ENCODE results near the gene IGSF9B.

DNA sequence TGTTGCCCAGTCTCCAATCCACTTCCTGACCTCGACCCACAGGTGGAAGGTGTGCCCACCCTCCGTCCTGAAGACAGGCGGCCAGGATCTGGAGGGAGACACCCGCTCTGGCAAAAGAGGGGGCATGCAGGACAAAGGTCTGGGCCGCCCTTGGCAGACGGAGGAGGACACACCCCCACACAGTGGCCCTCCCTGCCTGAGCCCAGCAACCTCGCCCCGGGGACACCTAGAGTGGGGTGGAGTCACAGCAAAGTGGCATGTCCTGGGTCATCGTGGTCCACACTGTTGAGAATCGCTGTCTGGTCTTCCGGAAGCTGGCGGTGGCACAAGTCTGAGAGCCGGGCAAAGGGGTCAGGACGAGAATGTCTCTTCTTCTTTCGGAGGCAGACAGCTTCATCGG lies 47.9 kb downstream of the IGSF9B start:
- TF ChIP-seq, protein P1, sequence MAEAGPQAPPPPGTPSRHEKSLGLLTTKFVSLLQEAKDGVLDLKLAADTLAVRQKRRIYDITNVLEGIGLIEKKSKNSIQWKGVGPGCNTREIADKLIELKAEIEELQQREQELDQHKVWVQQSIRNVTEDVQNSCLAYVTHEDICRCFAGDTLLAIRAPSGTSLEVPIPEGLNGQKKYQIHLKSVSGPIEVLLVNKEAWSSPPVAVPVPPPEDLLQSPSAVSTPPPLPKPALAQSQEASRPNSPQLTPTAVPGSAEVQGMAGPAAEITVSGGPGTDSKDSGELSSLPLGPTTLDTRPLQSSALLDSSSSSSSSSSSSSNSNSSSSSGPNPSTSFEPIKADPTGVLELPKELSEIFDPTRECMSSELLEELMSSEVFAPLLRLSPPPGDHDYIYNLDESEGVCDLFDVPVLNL (IDR thresholded peaks at IDR 0.05; ENCODE audit: low read depth, low read length) = no peak
- TF ChIP-seq FOS (IDR thresholded peaks at IDR 0.05; ENCODE audit: borderline replicate concordance, extremely low read depth, insufficient read length) = no peak
- TF ChIP-seq, protein P2, sequence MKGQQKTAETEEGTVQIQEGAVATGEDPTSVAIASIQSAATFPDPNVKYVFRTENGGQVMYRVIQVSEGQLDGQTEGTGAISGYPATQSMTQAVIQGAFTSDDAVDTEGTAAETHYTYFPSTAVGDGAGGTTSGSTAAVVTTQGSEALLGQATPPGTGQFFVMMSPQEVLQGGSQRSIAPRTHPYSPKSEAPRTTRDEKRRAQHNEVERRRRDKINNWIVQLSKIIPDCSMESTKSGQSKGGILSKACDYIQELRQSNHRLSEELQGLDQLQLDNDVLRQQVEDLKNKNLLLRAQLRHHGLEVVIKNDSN (IDR thresholded peaks at IDR 0.05; ENCODE audit: borderline replicate concordance, extremely low read length, insufficient read depth, low read depth, low read length) = no peak
- no peak for TF ChIP-seq MTA2 (IDR thresholded peaks at IDR 0.05; ENCODE audit: low read depth)
- no peak for TF ChIP-seq HCFC1 (IDR thresholded peaks at IDR 0.05; ENCODE audit: low read length)
- TF ChIP-seq, protein P3, sequence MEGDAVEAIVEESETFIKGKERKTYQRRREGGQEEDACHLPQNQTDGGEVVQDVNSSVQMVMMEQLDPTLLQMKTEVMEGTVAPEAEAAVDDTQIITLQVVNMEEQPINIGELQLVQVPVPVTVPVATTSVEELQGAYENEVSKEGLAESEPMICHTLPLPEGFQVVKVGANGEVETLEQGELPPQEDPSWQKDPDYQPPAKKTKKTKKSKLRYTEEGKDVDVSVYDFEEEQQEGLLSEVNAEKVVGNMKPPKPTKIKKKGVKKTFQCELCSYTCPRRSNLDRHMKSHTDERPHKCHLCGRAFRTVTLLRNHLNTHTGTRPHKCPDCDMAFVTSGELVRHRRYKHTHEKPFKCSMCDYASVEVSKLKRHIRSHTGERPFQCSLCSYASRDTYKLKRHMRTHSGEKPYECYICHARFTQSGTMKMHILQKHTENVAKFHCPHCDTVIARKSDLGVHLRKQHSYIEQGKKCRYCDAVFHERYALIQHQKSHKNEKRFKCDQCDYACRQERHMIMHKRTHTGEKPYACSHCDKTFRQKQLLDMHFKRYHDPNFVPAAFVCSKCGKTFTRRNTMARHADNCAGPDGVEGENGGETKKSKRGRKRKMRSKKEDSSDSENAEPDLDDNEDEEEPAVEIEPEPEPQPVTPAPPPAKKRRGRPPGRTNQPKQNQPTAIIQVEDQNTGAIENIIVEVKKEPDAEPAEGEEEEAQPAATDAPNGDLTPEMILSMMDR (IDR thresholded peaks at IDR 0.05 in 2 of 3, conservative IDR thresholded peaks at IDR 0.05 in 1 of 3; ENCODE audit: control insufficient read depth in 2 of 3, extremely low read depth in 1 of 3, insufficient read depth in 1 of 3, low read depth in 3 of 3, low read length in 3 of 3) = no peak
- no peak for TF ChIP-seq CBX3 (IDR thresholded peaks at IDR 0.05; ENCODE audit: borderline replicate concordance, low read depth)
- no peak for TF ChIP-seq POU2F2 (IDR thresholded peaks at IDR 0.05; ENCODE audit: borderline replicate concordance, low read depth, low read length)
- TF ChIP-seq, protein P4, sequence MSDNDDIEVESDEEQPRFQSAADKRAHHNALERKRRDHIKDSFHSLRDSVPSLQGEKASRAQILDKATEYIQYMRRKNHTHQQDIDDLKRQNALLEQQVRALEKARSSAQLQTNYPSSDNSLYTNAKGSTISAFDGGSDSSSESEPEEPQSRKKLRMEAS (IDR thresholded peaks at IDR 0.05; ENCODE audit: low read depth, low read length) = no peak
- no peak for TF ChIP-seq ZNF24 (IDR thresholded peaks at IDR 0.05)
- TF ChIP-seq TAF1 (IDR thresholded peaks at IDR 0.05; ENCODE audit: borderline replicate concordance, low read depth, low read length) = no peak
- no peak for TF ChIP-seq RAD21 (IDR thresholded peaks at IDR 0.05; ENCODE audit: insufficient read depth, low read depth, low read length)
